AG08396 (cell line): ENCODE results near the gene UNC13A.

ENCODE experiments used
- DNase-seq: peaks from one replicate; pipeline ENCODE4 v3.0.0; 2012; ENCODE audit warnings: low spot score, mixed read lengths

UNC13A gene

GRCh38 chr19:17706750-17707181 is 18.6 kb upstream of the UNC13A start:
- peak; percentile 70 for DNase-seq

GRCh38 chr19:17703824-17704463 is 15.8 kb upstream of the UNC13A start:
- DNase-seq, result peak; percentile 55

GRCh38 chr19:17695198-17695597 is 7.0 kb upstream of the UNC13A start:
- DNase-seq, result no peak

- no peak for DNase-seq
Observed at GRCh38 chr19:17692566-17692965, 4.4 kb upstream of the UNC13A start.

- no peak for DNase-seq
Observed at GRCh38 chr19:17688853-17689595, 870 bp upstream of the UNC13A start.

GRCh38 chr19:17687141-17687856 is 855 bp downstream of the UNC13A start:
- no peak for DNase-seq

GRCh38 chr19:17686592-17687024 is 1.5 kb downstream of the UNC13A start:
- DNase-seq, result peak; percentile 70

- DNase-seq, result peak; percentile 46
Observed at GRCh38 chr19:17686023-17686521, 2.1 kb downstream of the UNC13A start.

GRCh38 chr19:17685451-17686022 is 2.6 kb downstream of the UNC13A start:
- DNase-seq, result no peak

- no peak for DNase-seq
Observed at GRCh38 chr19:17684256-17684655, 3.9 kb downstream of the UNC13A start.

GRCh38 chr19:17683078-17683477 is 5.1 kb downstream of the UNC13A start:
- DNase-seq, result no peak

- no peak for DNase-seq
Observed at GRCh38 chr19:17682273-17682672, 5.9 kb downstream of the UNC13A start.

- DNase-seq, result peak; percentile 81
Observed at GRCh38 chr19:17681505-17682125, 6.5 kb downstream of the UNC13A start.

GRCh38 chr19:17680230-17680722 is 7.9 kb downstream of the UNC13A start:
- peak; percentile 86 for DNase-seq

- DNase-seq, result no peak
Observed at GRCh38 chr19:17679526-17680229, 8.5 kb downstream of the UNC13A start.

- no peak for DNase-seq
Observed at GRCh38 chr19:17678836-17679235, 9.3 kb downstream of the UNC13A start.

GRCh38 chr19:17677002-17677401 is 11.2 kb downstream of the UNC13A start:
- no peak for DNase-seq

- DNase-seq, result no peak
Observed at GRCh38 chr19:17676295-17676694, 11.9 kb downstream of the UNC13A start.

GRCh38 chr19:17673937-17674799 is 14.0 kb downstream of the UNC13A start:
- no peak for DNase-seq

- DNase-seq, result no peak
Observed at GRCh38 chr19:17671906-17672305, 16.2 kb downstream of the UNC13A start.
